ENCODE results near the gene ZSWIM4. TPM values are rescaled to one million over a fixed set of nuclear protein-coding genes. Genes with fewer than 3 reads are reported as not detected.
"Not testable (repeated sequence)": the region's sequence is repeated elsewhere in the genome, so short reads cannot be mapped to it uniquely, and the experiment has no call there.

The ZSWIM4 gene
- total RNA-seq, 1 experiment from 2014 or later = 8.7 TPM

GRCh38 chr19:13790354-13790753 is 4.9 kb upstream of the ZSWIM4 start:
- TF ChIP-seq POLR2AphosphoS5 (IDR thresholded peaks at IDR 0.05; ENCODE audit: low read depth, low read length) = no peak
- TF ChIP-seq SIN3A (IDR thresholded peaks at IDR 0.05; ENCODE audit: borderline replicate concordance, insufficient read depth, low read depth, low read length) = no peak
- TF ChIP-seq CTCF (IDR thresholded peaks at IDR 0.05) = no peak
- TF ChIP-seq REST (IDR thresholded peaks at IDR 0.05; ENCODE audit: insufficient read depth in 1 of 2, low read depth in 2 of 2, low read length in 1 of 2) = no peak
- TF ChIP-seq TCF7L2 (IDR thresholded peaks at IDR 0.05; ENCODE audit: low read depth, low read length) = no peak
- H3K27ac ChIP-seq (ENCODE audit: low read length) = no peak overlapping the region
- H3K9me3 ChIP-seq (ENCODE audit: control insufficient read depth, insufficient read depth, low read depth, low read length) = no peaks in the 10 kb centered on the region
- H3K4me3 ChIP-seq (ENCODE audit: low read depth in 2 of 2, low read length in 2 of 2) = no peak overlapping the region
- no peak for DNase-seq (ENCODE audit: low read depth, low spot score)
- BruUV-seq (replicated peaks) = no TSS peak
- ATAC-seq = no peak
- ChIA-PET POLR2A (no interaction called here), CTCF (no interaction called here)
- H3K4me1 ChIP-seq (ENCODE audit: control insufficient read depth, insufficient read depth, low read length) = peaks cover 4% of the 10 kb centered on the region; the same call in 1 of the 2 replicates
- in situ Hi-C loops (cut with HindIII; ENCODE audit: low pct_unique_long_range_greater_than_20kb, low sequenced_read_pairs) (no loop called here), intact Hi-C loops (cut with micrococcal nuclease; ENCODE audit: unreplicated experiment) (no loop called here)
- H3K27me3 ChIP-seq (ENCODE audit: control insufficient read depth, insufficient read depth, low read length) = no peaks in the 10 kb centered on the region
- H3K36me3 ChIP-seq (ENCODE audit: control insufficient read depth, insufficient read depth, low read length) = no peaks in the 10 kb centered on the region

GRCh38 chr19:13793317-13793716 is 1.9 kb upstream of the ZSWIM4 start:
- H3K27ac ChIP-seq (ENCODE audit: low read length); POLR2A ChIA-PET; H3K36me3 ChIP-seq (ENCODE audit: control insufficient read depth, insufficient read depth, low read length); H3K27me3 ChIP-seq (ENCODE audit: control insufficient read depth, insufficient read depth, low read length); BruUV-seq (replicated peaks); CTCF ChIA-PET; in situ Hi-C loops (cut with HindIII; ENCODE audit: low pct_unique_long_range_greater_than_20kb, low sequenced_read_pairs); H3K4me3 ChIP-seq (ENCODE audit: low read depth in 2 of 2, low read length in 2 of 2); intact Hi-C loops (cut with micrococcal nuclease; ENCODE audit: unreplicated experiment); ATAC-seq; H3K9me3 ChIP-seq (ENCODE audit: control insufficient read depth, insufficient read depth, low read depth, low read length); DNase-seq (ENCODE audit: low read depth, low spot score): not testable (repeated sequence)
- peaks cover 17% of the 10 kb centered on the region for H3K4me1 ChIP-seq (ENCODE audit: control insufficient read depth, insufficient read depth, low read length)

- intact Hi-C loops (cut with micrococcal nuclease; ENCODE audit: unreplicated experiment) = no loop called here
- POLR2A ChIA-PET = no interaction called here
These were observed 866 bp upstream of the ZSWIM4 start for GRCh38 chr19:13794398-13794756.

More at GRCh38 chr19:13794398-13794756, 866 bp upstream of the ZSWIM4 start:
- ATAC-seq = no peak
- no peaks in the 10 kb centered on the region; the same call in 1 of the 2 replicates for H3K36me3 ChIP-seq (ENCODE audit: control insufficient read depth, insufficient read depth, low read length)
- BruUV-seq (replicated peaks) = TSS peak; percentile 78
- CTCF ChIA-PET = no interaction called here
- in situ Hi-C loops (cut with HindIII; ENCODE audit: low pct_unique_long_range_greater_than_20kb, low sequenced_read_pairs) = no loop called here
- H3K4me3 ChIP-seq (ENCODE audit: low read depth in 2 of 2, low read length in 2 of 2) = peak overlapping the region; percentile 70 to 74
- H3K27me3 ChIP-seq (ENCODE audit: control insufficient read depth, insufficient read depth, low read length) = no peaks in the 10 kb centered on the region
- DNase-seq (ENCODE audit: low read depth, low spot score) = no peak
- no peaks in the 10 kb centered on the region for H3K9me3 ChIP-seq (ENCODE audit: control insufficient read depth, insufficient read depth, low read depth, low read length)
- peaks cover 17% of the 10 kb centered on the region for H3K4me1 ChIP-seq (ENCODE audit: control insufficient read depth, insufficient read depth, low read length)
- peak overlapping the region; percentile 73 for H3K27ac ChIP-seq (ENCODE audit: low read length)
- TF ChIP-seq REST (IDR thresholded peaks at IDR 0.05; ENCODE audit: insufficient read depth in 1 of 2, low read depth in 2 of 2, low read length in 1 of 2) (no peak), TCF7L2 (IDR thresholded peaks at IDR 0.05; ENCODE audit: low read depth, low read length) (no peak), POLR2AphosphoS5 (IDR thresholded peaks at IDR 0.05; ENCODE audit: low read depth, low read length) (no peak), CTCF (IDR thresholded peaks at IDR 0.05) (no peak), SIN3A (IDR thresholded peaks at IDR 0.05; ENCODE audit: borderline replicate concordance, insufficient read depth, low read depth, low read length) (no peak)

Measured in Panc1 (cell line).